HG02840 (cell line): ENCODE results near the gene SFPQ.

ENCODE experiments used
- ATAC-seq: cut with Tn5 transposase; IDR thresholded peaks from one replicate; pipeline ENCODE4 v1.9.1; 2021; ENCODE audit warnings: mild to moderate bottlenecking, moderate library complexity, moderate number of reproducible peaks; ENCODE audit not compliant: unreplicated experiment, low FRiP score

SFPQ gene

GRCh38 chr1:35188578-35189392 lies 4.2 kb downstream of the SFPQ start:
- no peak for ATAC-seq

- no peak for ATAC-seq
Observed at GRCh38 chr1:35187816-35188342, 5.1 kb downstream of the SFPQ start.

- no peak for ATAC-seq
Observed at GRCh38 chr1:35186239-35186638, 6.7 kb downstream of the SFPQ start.

GRCh38 chr1:35185200-35185599 lies 7.7 kb downstream of the SFPQ start:
- no peak for ATAC-seq

- ATAC-seq = no peak
Observed at GRCh38 chr1:35184495-35185199, 8.3 kb downstream of the SFPQ start.

GRCh38 chr1:35181790-35182455 lies 11.0 kb downstream of the SFPQ start:
- ATAC-seq = no peak

GRCh38 chr1:35180776-35181374 lies 12.1 kb downstream of the SFPQ start:
- ATAC-seq = no peak

GRCh38 chr1:35179908-35180307 lies 13.0 kb downstream of the SFPQ start:
- ATAC-seq = no peak

- no peak for ATAC-seq
Observed at GRCh38 chr1:35178874-35179380, 14.0 kb downstream of the SFPQ start.

GRCh38 chr1:35178295-35178695 lies 14.7 kb downstream of the SFPQ start:
- ATAC-seq = no peak

- ATAC-seq = no peak
Observed at GRCh38 chr1:35177237-35177786, 15.6 kb downstream of the SFPQ start.

- no peak for ATAC-seq
Observed at GRCh38 chr1:35175602-35176001, 17.3 kb downstream of the SFPQ start.

- no peak for ATAC-seq
Observed at GRCh38 chr1:35175098-35175576, 17.8 kb downstream of the SFPQ start.

GRCh38 chr1:35173909-35174540 lies 18.9 kb downstream of the SFPQ start:
- ATAC-seq = no peak

- no peak for ATAC-seq
Observed at GRCh38 chr1:35173491-35173890, 19.5 kb downstream of the SFPQ start.

- ATAC-seq = no peak
Observed at GRCh38 chr1:35172022-35172421, 20.9 kb downstream of the SFPQ start.

GRCh38 chr1:35171579-35171978 lies 21.4 kb downstream of the SFPQ start:
- ATAC-seq = no peak

- ATAC-seq = no peak
Observed at GRCh38 chr1:35164893-35165292, 28.1 kb downstream of the SFPQ start.

- no peak for ATAC-seq
Observed at GRCh38 chr1:35151220-35151619, 41.7 kb downstream of the SFPQ start.
